ENCODE data around the gene SRF.

- TF ChIP-seq CTCF (conservative IDR thresholded peaks at IDR 0.05; ENCODE audit: low read depth, low read length), result no peak
- TF ChIP-seq EZH2 (IDR thresholded peaks at IDR 0.05; ENCODE audit: borderline replicate concordance, low read depth, low read length, poor library complexity, severe bottlenecking), result no peak
These were observed 40.6 kb upstream of the SRF start for GRCh38 chr6:43130429-43130828.

Measured in A673 (cell line).